ENCODE data around the gene NEK9.
A peak's percentile ranks its signal among the peaks of the same experiment; 100 is the strongest.
"Not testable (repeated sequence)": the region's sequence is repeated elsewhere in the genome, so short reads cannot be mapped to it uniquely, and the experiment has no call there.

The NEK9 gene

DNA sequence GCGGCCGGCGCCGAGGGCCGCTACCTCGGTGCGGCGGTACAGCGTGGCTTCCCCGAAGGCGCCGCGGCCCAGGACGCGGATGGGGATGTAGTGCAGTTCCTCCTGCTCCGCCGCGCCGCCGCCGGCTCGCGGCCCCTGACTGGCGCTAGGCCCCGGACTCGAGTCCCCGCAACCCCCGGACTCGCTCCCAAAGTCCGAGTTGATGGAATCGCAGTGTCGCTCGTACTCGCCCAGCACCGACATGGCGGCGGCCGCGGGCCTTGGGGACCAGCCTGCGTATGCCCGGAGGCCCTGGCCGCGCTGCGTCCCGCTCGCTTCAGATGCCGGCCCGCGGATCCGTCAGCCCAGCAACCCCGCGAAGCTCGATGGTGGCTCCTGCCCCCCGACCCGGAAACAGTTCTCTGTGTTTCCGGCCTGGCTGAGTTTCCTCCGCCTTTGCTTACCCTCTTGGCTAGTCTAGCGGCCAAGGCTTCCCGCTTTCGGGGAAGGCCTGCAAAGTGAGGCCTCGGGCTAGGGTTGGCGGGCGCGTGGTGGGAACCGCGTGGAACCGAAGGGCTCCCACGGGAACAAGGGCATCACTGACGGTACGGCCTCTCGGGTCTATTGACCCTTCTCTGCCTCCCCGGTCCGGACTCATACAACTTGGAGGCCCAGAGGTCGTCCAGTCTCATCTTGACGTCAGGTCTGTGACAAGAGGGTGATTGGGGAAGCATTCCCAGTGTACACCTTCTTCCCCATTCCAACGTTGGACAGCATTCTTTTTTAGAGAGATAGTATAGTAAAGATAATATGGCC is at the start of gene NEK9:
Gene NEK9 (minus strand): TSS at position 370 of the 795 bp plus-strand sequence. CDS start 127 bp downstream, at position 243.
- peak; percentile 87 for DNase-seq (ENCODE audit: low spot score)

DNA sequence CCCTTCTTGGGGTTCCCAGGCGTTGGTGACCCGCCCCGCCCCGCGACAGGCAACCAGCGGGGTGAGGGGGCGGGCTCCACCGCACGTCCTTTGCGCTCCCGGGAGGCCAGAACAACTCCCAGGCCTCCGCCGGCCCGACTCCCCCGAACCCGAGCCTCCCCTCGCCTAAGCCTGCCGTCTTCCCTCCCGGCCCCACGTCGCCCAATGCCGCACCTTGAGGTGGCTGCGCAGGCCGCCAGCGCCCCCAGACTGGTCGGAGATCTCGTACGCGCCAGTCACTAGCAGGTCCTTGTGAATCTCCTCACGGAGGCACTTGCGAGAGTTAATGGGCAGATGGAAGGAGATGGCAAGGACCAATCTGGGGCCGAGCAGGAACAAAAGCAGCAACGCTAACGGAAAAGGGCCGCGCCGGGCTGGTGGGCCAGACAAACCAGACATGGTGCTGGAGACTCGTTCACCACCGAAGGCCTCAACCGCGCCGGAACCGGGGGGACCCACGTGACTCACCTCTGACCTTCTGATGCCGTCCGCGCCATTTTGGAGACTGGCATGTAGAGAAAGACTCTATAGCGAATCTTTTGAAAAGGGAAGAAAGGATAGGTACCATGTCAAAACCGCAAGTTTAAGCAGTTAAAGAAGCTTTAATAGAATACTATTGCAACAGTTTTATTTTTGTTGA is 49.4 kb upstream of the NEK9 start, which contains the start of gene TMED10:
Gene TMED10 (minus strand): TSS at position 471 of the 679 bp plus-strand sequence. CDS start 33 bp downstream, at position 438.
- DNase-seq (ENCODE audit: low spot score): peak; percentile 68

DNA sequence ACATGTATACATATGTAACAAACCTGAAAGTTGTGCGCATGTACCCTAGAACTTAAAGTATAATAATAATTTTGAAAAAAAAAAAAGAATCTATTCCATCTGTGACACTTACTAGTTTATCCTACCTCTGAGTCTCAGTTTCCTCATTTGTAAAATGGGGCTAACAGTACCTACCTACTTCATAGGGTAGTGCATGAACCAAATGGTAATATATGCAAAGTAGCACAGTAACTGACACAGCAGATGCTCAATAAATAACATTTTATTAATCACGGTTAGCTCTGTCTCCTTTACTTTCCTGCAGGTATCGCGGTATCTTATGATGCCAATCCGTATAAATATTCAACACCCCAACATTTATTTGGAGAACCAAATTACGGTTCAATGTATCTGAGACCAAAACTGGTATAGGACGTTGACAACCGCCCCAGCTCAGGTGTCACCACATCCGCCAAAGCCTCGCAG is 48.9 kb upstream of the NEK9 start:
- no peak for DNase-seq (ENCODE audit: low spot score)

DNA sequence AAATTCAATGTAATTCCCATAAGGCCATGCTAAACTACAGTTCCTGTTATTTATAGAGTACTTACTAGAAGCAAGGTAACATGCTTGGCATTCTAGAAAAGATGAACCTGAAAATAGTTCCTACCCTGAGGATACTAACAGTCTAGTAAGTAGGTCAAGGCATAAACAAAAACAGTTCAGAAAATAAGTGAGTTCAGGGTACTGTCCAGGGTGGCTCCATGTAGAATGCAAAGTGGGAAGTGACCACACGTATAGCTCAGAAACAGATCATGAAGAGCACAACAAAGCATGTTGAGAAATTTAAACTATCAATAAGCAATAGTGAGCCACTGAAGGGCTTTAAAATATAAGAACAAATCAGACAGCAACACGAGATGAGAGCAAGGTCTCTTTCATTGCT is 47.2 kb upstream of the NEK9 start:
- DNase-seq (ENCODE audit: low spot score): no peak

DNA sequence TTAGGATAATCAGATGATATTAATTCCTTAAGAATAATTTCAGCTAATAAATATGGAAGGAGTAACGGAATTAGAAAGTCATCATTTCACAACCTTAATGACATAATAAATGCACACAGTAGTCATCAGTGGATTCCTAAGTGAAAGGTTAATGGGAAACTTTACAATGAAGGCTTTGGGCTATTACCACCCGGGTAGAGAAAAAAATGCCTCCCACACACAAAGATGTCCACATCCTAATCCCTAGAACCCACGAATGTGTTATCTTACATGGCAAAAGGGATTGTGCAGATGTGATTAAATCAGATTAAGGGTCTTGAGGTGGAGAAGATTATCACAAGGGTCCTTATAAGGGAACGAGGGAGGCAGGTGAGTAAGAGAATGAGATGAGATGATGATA is 43.9 kb upstream of the NEK9 start:
- DNase-seq (ENCODE audit: low spot score): no peak

DNA sequence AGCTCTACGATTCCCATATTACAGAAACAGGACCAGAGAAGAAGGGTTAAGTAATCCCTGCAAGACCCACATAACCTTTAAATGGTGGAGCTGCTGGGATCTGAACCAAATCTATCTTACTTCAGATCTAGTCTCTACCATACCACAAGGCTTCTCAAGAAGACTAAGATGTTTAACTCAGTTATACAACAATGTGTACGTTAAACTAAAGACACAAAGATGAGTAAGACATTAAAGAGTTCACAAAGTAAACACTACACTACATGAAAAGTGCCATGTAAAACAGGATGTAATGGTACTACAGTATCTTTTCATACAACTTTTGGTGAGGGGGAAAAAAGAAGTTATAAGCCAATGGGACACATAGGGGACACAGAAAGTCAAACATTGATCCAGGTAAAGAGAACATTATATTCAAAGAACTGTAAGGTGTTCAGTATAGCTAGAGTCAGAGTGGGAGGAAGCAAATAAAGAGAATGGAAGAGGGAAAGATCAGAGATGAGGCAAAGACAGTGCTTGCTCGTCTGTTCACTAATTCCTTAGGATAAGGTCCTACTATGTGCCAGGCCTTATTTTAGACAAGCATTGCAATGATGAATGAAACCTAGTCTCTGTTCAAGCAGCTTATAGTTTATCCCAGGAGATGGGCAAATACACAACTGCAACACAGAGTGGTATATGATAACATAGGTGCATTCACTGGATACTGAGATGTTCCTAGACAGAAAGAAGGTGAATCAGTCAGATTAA is 41.9 kb upstream of the NEK9 start:
- no peak for DNase-seq (ENCODE audit: low spot score)

DNA sequence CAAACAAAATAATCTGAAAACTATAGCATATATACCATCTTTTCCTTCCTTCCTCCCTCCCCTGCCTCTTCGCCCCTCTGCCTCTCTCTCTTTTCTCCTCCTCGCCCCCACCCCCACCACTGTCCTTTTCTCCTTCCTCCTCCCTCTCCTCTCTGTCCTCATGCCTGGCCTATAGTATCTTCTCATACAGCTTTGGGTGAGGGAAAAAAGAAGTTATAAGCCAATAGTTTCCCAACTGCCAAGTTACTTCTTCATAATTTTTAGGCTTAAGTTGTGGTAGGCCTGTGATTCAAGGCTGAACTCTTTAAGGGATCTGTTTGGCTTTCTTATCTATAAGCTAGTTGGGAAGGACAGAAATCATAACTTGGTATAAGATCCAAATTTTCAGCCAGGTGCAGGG is 40.5 kb upstream of the NEK9 start:
- DNase-seq (ENCODE audit: low spot score): no peak

DNA sequence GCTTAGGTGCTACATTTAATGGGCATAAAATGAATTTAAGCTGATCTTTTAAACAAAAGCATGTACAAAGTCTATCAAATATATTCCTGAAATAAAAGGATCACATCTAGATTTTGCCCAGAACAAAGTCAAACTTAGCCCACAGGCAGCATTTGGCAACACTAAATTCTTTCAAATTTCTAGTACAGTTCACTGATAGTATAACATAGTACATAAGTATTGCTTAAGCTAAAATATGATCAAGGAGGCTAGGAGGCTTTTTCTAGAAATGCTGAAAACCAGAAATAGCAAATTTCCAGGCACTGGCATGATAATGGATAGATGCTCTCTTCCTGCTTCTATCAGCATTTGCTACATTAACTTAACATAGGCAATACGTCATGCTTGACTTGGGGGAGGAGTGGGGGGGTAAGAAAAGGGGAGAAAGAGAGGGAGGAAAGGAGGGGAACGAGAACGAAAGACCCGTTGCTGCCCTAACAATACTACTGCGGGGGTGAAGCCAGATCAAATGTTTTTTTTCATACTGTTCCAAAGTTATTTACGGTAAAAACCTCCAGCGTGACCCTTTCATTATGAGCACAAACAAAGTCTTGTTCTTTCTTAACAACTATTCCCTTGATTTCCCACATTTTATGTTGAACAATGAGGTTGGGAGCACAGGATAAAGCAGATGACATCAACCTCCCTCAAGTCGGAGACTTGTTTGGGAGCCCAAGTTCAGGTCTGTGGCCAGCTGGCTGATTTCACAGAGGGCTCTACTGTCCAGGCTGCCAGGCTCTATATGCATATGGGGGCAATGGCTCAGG is 38.9 kb upstream of the NEK9 start:
- peak; percentile 89 for DNase-seq (ENCODE audit: low spot score)

DNA sequence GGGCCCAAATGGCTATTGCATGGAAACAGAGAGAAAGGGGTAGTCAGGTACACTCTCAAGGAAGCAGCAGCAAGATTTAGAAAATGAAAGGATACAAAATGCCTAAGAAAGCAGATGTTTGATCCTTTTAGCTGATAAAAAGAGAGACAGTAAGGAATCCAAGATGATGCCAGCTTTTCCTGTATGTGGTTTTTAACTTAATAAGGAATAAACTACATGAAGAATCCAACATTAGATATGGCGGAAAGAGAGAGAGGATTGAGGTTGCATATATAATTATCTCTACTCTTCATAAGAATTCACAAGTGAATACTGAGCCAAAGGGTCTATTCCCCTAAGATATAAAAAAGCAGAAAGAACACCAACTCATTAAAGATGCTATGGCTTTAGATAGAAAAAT is 38.0 kb upstream of the NEK9 start:
- DNase-seq (ENCODE audit: low spot score): no peak

DNA sequence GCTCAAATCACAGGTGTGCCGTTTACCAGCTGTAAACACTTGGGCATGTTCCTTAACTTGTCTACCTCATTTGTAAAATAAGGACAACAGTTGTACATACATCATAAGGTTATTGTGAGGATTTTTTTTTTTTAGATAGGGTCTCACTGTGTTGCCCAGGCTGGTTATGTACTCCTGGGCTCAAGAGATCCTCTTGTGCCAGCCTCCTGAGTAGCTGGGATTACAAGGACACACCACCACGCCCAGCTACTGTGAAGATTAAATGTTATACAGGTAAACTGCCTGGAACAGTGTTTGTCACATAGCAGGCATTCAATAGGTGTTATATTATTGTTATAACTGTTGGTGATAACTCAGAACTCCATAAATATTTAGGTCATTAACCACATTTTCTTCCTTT is 36.8 kb upstream of the NEK9 start:
- no peak for DNase-seq (ENCODE audit: low spot score)

DNA sequence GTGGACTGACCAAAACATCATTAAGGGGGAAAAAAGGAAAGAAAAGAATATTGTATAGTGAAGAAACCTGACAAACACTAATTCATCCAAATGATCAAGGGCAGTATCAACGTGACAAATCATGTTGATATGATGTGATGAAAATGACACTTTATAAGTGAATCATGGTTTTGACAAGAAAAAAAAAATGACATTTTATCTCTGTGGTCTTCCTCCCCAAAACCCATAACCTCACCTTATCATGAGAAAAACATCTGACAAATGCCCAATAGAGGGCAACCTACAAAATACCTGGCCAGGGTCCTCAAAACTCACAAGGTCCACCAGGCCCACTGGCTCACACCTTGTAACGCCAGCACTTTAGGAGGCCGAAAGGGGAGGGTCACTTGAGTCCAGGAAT is 35.8 kb upstream of the NEK9 start:
- DNase-seq (ENCODE audit: low spot score): no peak

DNA sequence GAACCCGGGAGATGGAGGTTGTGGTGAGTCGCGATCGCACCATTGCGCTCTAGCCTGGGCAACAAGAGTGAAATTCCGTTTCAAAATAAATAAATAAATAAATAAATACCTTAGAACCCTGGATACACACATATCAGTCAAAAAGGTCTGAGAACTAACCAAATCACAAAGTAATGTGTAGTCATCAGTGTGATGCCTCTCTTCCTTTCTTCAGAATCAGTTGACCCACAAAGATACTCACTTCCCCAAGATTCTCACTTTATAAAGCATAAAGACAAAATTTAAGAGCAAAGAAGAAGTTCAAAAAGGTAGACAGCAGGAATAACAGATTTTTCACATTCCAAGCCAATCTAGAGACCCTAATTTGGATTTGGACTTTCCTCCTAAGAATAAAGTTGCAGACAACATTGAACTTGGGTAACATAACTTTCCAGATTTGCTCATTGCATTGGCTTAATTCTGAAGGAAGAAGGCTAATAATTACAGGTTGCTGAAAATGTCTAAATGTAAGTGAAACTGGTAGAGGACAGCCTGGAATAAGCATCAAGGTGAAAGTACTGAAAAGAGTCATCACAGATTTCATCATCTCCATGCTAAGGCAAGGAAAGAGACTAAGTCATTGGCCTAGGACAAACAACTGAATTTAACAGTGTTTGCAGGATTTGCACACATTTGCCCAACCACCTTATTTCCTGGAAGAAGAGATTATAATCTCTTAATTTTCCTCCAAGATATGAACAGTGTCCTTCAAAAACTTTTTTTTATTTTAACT is 32.2 kb upstream of the NEK9 start:
- no peak for DNase-seq (ENCODE audit: low spot score)

DNA sequence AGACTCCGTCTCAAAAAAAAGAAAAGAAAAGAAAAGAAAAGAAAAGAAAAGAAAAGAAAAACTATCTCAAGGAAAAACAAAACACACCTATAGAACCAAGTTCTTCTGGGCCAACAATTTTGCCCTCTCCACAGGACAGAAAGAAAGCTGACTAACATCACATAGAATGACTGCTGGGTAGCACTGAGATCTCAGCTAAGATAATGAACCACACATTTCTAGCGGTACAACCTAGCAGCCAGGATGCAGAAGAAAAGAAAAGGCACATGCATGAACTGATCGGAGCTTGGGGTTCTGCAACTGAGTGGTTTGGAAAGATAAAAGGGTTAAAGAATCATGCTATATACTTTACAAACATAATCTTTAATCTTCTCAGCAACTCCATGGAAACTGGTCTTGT is 30.1 kb upstream of the NEK9 start:
- no peak for DNase-seq (ENCODE audit: low spot score)

DNA sequence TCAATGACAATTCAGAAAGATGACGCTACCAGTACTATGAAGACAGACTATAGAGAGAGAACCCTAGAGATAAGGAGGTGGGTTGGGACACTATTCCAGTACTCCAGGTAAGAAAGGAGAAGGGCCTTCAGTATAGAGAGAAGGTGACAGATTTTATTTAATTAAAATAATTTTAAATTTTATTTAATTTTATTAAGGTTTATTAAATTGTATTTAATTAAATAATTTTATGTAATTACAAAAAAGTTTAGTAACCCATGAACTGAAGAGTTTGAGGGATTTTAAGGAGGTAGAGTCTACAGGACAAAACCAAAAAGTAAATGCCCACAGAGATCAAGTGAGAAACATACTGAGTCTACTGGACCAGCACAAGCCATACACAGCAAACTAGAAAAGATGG is 29.3 kb upstream of the NEK9 start:
- DNase-seq (ENCODE audit: low spot score): no peak

DNA sequence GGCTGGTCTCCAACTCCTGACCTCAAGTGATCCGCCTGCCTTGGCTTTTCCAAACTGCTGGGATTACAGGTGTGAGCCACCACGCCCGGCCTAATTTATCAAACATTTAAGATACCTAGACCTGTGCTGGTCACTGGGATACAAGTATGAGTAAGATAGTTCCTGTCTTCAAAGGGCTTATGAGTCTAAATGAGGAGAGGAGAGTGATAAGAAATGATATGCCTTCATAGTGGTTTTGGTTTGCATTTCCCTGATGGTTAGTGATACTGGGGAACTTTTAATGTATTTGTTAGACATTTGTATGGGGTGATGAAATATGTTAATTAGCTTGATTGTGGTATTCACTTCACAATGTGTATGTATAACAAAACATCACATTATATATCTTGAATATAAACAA is 28.3 kb upstream of the NEK9 start:
- DNase-seq (ENCODE audit: low spot score): no peak

DNA sequence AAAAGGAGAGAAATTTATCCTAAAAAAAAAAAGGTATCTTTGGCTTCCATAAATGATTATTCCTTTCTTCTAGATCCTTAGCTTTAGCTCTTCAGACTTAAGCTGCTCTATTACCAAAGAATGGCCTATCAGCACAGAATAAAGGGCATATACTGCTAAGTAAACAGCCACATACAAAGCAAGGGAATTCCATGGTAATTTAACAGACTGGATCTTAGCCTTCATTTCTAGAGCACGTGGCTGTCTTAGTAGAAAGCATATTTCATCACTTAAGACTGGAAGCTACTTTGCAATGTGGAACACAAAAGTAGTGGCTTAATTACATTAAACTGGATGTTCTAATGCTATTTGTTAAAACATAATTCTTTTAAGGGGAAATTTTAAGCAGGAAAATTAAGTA is 26.4 kb upstream of the NEK9 start:
- no peak for DNase-seq (ENCODE audit: low spot score)

DNA sequence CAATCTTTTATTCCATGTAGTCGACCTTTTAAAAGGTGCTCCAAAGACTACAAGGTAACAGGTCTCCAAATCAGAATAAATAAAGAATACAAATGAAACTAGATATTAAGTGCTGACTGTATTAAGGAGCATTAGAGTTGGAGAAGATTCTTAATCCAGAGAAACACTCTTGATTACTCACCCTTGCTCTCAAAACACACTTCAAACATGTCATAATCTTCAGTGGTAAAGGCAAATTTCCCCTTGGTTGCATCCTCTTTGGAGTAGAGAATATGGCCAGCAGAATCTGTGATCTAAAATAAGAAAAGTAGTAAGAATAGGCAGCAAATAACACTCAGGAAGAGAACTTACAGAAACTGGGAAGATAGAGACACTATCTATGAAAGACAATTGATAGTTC is 25.0 kb upstream of the NEK9 start:
- DNase-seq (ENCODE audit: low spot score): no peak

DNA sequence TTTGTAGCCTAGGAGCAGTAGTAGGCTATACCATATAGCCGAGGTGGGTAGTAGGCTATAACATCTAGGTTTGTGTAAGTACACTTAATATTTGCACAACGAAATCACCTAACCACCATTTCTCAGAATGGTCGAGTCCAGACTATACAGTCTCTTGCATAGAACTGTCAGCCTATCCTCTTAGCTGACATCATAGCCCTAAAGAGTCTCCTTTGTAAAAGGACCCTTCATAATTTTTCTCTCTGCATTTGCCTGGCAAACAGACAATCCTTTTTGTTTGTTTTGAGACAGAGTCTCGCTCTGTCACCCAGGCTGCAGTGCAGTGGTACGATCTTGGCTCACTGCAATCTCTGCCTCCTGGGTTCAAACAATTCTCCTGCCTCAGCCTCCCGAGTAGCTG is 23.8 kb upstream of the NEK9 start:
- DNase-seq (ENCODE audit: low spot score): not testable (repeated sequence)

DNA sequence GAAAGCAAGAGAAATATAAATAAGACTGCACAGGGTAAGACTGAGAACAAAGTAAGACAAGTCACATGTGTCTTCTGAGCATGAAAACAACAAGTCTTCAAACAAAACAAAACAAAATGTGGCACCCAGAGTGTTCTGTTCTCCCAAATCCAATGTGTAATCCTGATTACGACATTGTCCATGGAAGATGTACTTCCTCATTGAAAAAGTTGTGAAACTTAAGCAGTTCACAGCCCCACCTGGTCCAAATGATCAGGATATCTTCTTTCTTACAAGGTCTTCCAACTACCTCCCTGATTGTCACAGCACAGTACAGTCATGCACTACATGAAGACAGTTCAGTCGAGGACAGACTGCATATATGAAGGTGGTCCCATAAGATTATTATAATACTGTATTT is 23.3 kb upstream of the NEK9 start:
- no peak for DNase-seq (ENCODE audit: low spot score)

DNA sequence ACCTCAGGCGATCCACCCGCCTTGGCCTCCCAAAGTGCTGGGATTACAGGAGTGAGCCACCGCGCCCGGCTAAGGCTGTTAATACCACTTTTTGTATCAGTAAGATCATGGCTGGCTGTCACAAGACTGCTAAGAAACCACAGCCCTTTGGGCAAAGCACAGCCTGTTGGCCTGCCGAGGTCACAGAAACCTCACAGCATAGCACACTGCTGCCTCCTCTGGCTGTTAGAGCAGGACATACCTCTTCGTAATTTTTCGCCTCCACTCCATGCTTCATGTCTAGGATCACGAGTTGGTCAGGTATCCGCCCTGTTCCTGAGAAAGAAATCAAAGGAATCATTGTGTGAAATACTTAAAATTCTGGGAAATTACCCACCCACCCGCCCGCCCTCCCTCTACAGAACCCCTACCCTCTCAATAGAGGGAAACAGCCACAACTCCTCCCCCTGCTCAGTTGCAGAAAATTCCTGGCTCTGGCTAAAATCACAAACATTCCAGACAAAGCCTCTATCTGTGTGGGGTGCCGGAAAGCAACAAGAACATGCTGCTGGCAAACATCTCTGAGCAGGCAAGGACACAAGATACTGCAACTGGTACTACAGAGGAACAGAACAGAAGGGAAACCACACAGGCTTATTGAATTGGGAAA is 20.7 kb upstream of the NEK9 start:
- DNase-seq (ENCODE audit: low spot score): peak; percentile 96

DNA sequence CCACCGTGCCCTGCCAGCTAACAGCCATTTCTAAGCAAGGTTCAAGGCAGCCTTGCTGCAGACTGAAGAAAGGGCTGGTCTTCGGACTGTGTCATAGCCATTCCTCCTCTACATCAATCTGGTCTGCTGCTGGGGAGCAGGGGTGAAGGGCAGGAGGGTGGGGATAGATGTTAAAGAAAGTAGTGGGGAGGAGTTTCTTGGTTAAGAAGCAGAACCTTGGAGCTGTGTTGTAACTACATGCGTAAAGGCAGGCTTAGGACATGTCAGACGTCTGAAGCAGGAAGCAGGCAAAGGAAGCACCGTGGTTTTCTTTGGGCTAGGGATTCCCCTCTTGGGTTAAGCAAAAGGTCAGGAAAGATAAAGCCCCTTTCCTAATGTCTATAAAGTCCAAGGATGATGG is 18.1 kb upstream of the NEK9 start:
- no peak for DNase-seq (ENCODE audit: low spot score)

Data from COLO829 (cell line).